SK-N-SH (cell line): Measurements from ENCODE around the gene EIF1B. TPM values are rescaled to one million over a fixed set of nuclear protein-coding genes. Genes with fewer than 3 reads are reported as not detected.

ENCODE experiments used
- CTCF ChIA-PET: fragments of 300-600, 350-600 bp; formaldehyde crosslinking; extraction: SDS; loops from one replicate; lab custom pipeline; 2021; lab: Yijun Ruan, JAX
- POLR2A ChIA-PET: fragments of 350-600 bp; sonication (Branson Sonifier 250); formaldehyde crosslinking; extraction: SDS; loops from one replicate; lab custom pipeline; 2020; ENCODE audit warnings: antibody characterized with exemption, inconsistent platforms; lab: Yijun Ruan, JAX
- DNase-seq: peaks from one replicate; pipeline ENCODE4 v3.0.0; 2012
- H2AFZ ChIP-seq: fragments of 200-600 bp; sonication (generic); 2 replicates; pipeline ENCODE4 v1.8.1; 2016; ENCODE audit warnings: antibody characterized with exemption, mild to moderate bottlenecking, low read depth
- H3F3A ChIP-seq: fragments of 200-600 bp; sonication (generic); replicated peaks from 2 replicates; pipeline ENCODE3; 2016; ENCODE audit warnings: antibody characterized with exemption, mild to moderate bottlenecking; ENCODE audit not compliant: insufficient read depth
- H3K27ac ChIP-seq, 2 experiments: fragments of 200-500 bp in 1 of 2; fragments of 200-600 bp in 1 of 2; sonication (Bioruptor generic) in 1 of 2; sonication (generic), shearing (Covaris generic) in 1 of 2; 2 replicates each; pipeline versions ENCODE4 v1.5.1 to v1.6.1; 2014 to 2016; ENCODE audit warnings: low read depth in 2 of 2, inconsistent platforms in 1 of 2, low read length in 1 of 2, mild to moderate bottlenecking in 1 of 2, mixed read lengths in 1 of 2
- H3K27me3 ChIP-seq: fragments of 200-600 bp; sonication (generic), shearing (Covaris generic); 2 replicates; pipeline ENCODE4 v1.6.1; 2016; ENCODE audit warnings: mixed run types; ENCODE audit not compliant: insufficient read depth
- H3K36me3 ChIP-seq, 2 experiments: fragments of 200-500 bp in 1 of 2; fragments of 200-600 bp in 1 of 2; sonication (Bioruptor generic) in 1 of 2; sonication (generic) in 1 of 2; replicated peaks in 1 of 2; 2 replicates each; pipeline versions ENCODE3 to v1.5.1; 2014 to 2016; ENCODE audit warnings: low read length in 1 of 2, mild to moderate bottlenecking in 1 of 2; ENCODE audit not compliant: insufficient read depth in 2 of 2, control insufficient read depth in 1 of 2
- H3K4me1 ChIP-seq, 2 experiments: fragments of 200-500 bp in 1 of 2; fragments of 200-600 bp in 1 of 2; sonication (Bioruptor generic) in 1 of 2; sonication (generic), shearing (Covaris generic) in 1 of 2; 2 replicates each; pipeline versions ENCODE4 v1.5.1 to v1.6.1; 2014 to 2016; ENCODE audit warnings: low read depth in 1 of 2, low read length in 1 of 2, mixed run types in 1 of 2; ENCODE audit not compliant: insufficient read depth in 2 of 2, control insufficient read depth in 1 of 2
- H3K4me2 ChIP-seq: fragments of 200-600 bp; sonication (generic), shearing (Covaris generic); 2 replicates; pipeline ENCODE4 v1.6.1; 2017; ENCODE audit warnings: mixed run types
- H3K4me3 ChIP-seq, 2 experiments: fragments of 200-500 bp in 1 of 2; fragments of 200-600 bp in 1 of 2; sonication (Bioruptor generic) in 1 of 2; sonication (generic), shearing (Covaris generic) in 1 of 2; 2 replicates each; pipeline versions ENCODE4 v1.5.1 to v1.8.1; 2014 to 2016; ENCODE audit warnings: low read depth in 2 of 2, inconsistent platforms in 1 of 2, low read length in 1 of 2, mild to moderate bottlenecking in 1 of 2, mixed read lengths in 1 of 2, moderate library complexity in 1 of 2
- H3K79me2 ChIP-seq: fragments of 200-600 bp; sonication (generic); 2 replicates; pipeline ENCODE4 v1.8.1; 2017; ENCODE audit warnings: mild to moderate bottlenecking; ENCODE audit not compliant: insufficient read depth
- H3K9ac ChIP-seq: fragments of 200-600 bp; sonication (generic); 2 replicates; pipeline ENCODE4 v1.6.1; 2017; ENCODE audit warnings: mixed run types
- H3K9me2 ChIP-seq: fragments of 200-600 bp; sonication (generic); 2 replicates; pipeline ENCODE4 v1.6.1; 2017; ENCODE audit warnings: mixed run types
- H3K9me3 ChIP-seq: fragments of 200-600 bp; sonication (generic); 2 replicates; pipeline ENCODE4 v1.6.1; 2017; ENCODE audit warnings: mixed run types, mild to moderate bottlenecking, moderate library complexity
- H4K20me1 ChIP-seq: fragments of 200-600 bp; sonication (generic); 2 replicates; pipeline ENCODE4 v1.6.1; 2017; ENCODE audit warnings: mild to moderate bottlenecking, mixed run types; ENCODE audit not compliant: insufficient read depth
- CHD2 ChIP-seq: fragments of 150-350 bp; IDR thresholded peaks from 2 replicates; pipeline ENCODE4 v1.6.1; 2018; ENCODE audit warnings: low read length; ENCODE audit not compliant: partially characterized antibody
- NRF1 ChIP-seq: IDR thresholded peaks from 2 replicates; pipeline ENCODE4 v1.6.1; 2012; ENCODE audit warnings: low read depth, mild to moderate bottlenecking, low read length
- RFX5 ChIP-seq: IDR thresholded peaks from 2 replicates; pipeline ENCODE4 v1.6.1; 2012; ENCODE audit warnings: mild to moderate bottlenecking, improper control_type of control experiment, low read length
- WGBS: methylation state at CpG from one replicate; pipeline ENCODE4 v1.1.6; 2017; ENCODE audit warnings: low lambda C conversion rate; 5-methylcytosine and 5-hydroxymethylcytosine counted together
- polyA plus RNA-seq, 3 experiments: library from polyadenylated mRNA; depleted of rRNA; stranded (reverse); fragments of >200 nt; gene quantifications; 2 replicates each; pipeline ENCODE4 v1.2.3, GENCODE V29; 2012

Gene EIF1B
- polyA plus RNA-seq, 1 of the 3 experiments (the other 2 are of a cell fraction): 22.9 TPM

- Histone ChIP-seq H3K4me2 (no peak overlapping the region), H4K20me1 (no peaks in the 10 kb centered on the region), H3K4me1 (no peaks in the 10 kb centered on the region), H3K27ac (no peak overlapping the region), H3F3A (no peaks in the 10 kb centered on the region), H3K27me3 (no peaks in the 10 kb centered on the region), H2AFZ (no peak overlapping the region), H3K79me2 (no peaks in the 10 kb centered on the region), H3K9me3 (no peaks in the 10 kb centered on the region), H3K4me3 (no peak overlapping the region), H3K9me2 (no peaks in the 10 kb centered on the region), H3K9ac (no peak overlapping the region), H3K36me3 (no peaks in the 10 kb centered on the region)
- TF ChIP-seq NRF1 (no peak), CHD2 (no peak), RFX5 (no peak)
- POLR2A ChIA-PET: no interaction called here
- CTCF ChIA-PET: no interaction called here
- 20% methylated on average over 1 of the region's 1 CpG for WGBS
- DNase-seq: no peak
Measured at GRCh38 chr3:40358454-40358853, 48.9 kb downstream of the EIF1B start.

Other genes with a start within 250 kb of the EIF1B start
- gene ENTPD3, start 77.5 kb downstream of the EIF1B start, polyA plus RNA-seq (2012; rRNA removed): 0.02 and 0.05 TPM in 2 replicates
- 361 and 416 TPM in 2 replicates for gene RPL14, start 147.6 kb downstream of the EIF1B start, polyA plus RNA-seq (2012; rRNA removed)
- 1.6 and 2.4 TPM in 2 replicates for gene ZNF619, start 167.4 kb downstream of the EIF1B start, polyA plus RNA-seq (2012; rRNA removed)
- gene ZNF620, start 196.3 kb downstream of the EIF1B start, polyA plus RNA-seq (2012; rRNA removed): 2.0 and 2.5 TPM in 2 replicates
- gene ZNF621, start 215.3 kb downstream of the EIF1B start, polyA plus RNA-seq (2012; rRNA removed): 10.3 and 15.5 TPM in 2 replicates